HEK293T (cell line): ENCODE measurements around the gene TEN1.

Source experiments
- CTCF ChIA-PET: fragments of 350-600 bp; formaldehyde crosslinking; extraction: SDS; loops from one replicate; lab custom pipeline; 2021; ENCODE audit warnings: antibody characterized with exemption, inconsistent platforms; lab: Yijun Ruan, JAX
- POLR2A ChIA-PET: fragments of 350-600 bp; formaldehyde crosslinking; extraction: SDS; loops from one replicate; lab custom pipeline; 2020; ENCODE audit warnings: antibody characterized with exemption, inconsistent platforms; lab: Yijun Ruan, JAX
- DNase-seq: peaks from one replicate; pipeline ENCODE4 v3.0.0; 2012; ENCODE audit warnings: mixed read lengths; ENCODE audit errors: extremely low spot score
- ARNT ChIP-seq: fragments of 450-650 bp; IDR thresholded peaks from 2 replicates; pipeline ENCODE4 v1.6.1; 2017; ENCODE audit warnings: mild to moderate bottlenecking
- BHLHE40 ChIP-seq: fragments of 450-650 bp; IDR thresholded peaks from 2 replicates; pipeline ENCODE4 v1.6.1; 2016; ENCODE audit warnings: mild to moderate bottlenecking, moderate library complexity, borderline replicate concordance
- CTBP1 ChIP-seq: fragments of 450-650 bp; IDR thresholded peaks from 2 replicates; pipeline ENCODE4 v1.6.1; 2016; ENCODE audit warnings: borderline replicate concordance
- ELF4 ChIP-seq: fragments of 450-650 bp; IDR thresholded peaks from 2 replicates; pipeline ENCODE4 v1.6.1; 2017; ENCODE audit warnings: antibody characterized with exemption
- FOXA1 ChIP-seq: fragments of 450-650 bp; IDR thresholded peaks from 2 replicates; pipeline ENCODE4 v1.6.1; 2016; ENCODE audit warnings: mild to moderate bottlenecking
- FOXK2 ChIP-seq: fragments of 450-650 bp; IDR thresholded peaks from 2 replicates; pipeline ENCODE4 v1.6.1; 2016; ENCODE audit warnings: mild to moderate bottlenecking
- FOXM1 ChIP-seq: fragments of 450-650 bp; IDR thresholded peaks from 2 replicates; pipeline ENCODE4 v1.6.1; 2017; ENCODE audit warnings: mild to moderate bottlenecking, borderline replicate concordance
- HDGF ChIP-seq: fragments of 450-650 bp; IDR thresholded peaks from 2 replicates; pipeline ENCODE4 v1.6.1; 2017; ENCODE audit warnings: antibody characterized with exemption, borderline replicate concordance
- L3MBTL2 ChIP-seq: fragments of 450-650 bp; conservative IDR thresholded peaks from 2 replicates; pipeline ENCODE4 v1.6.1; 2016; ENCODE audit warnings: mild to moderate bottlenecking
- LEF1 ChIP-seq: fragments of 450-650 bp; IDR thresholded peaks from 2 replicates; pipeline ENCODE4 v1.6.1; 2017; ENCODE audit warnings: mild to moderate bottlenecking, borderline replicate concordance
- NFRKB ChIP-seq: fragments of 450-650 bp; IDR thresholded peaks from 2 replicates; pipeline ENCODE4 v1.6.1; 2016; ENCODE audit warnings: mild to moderate bottlenecking, moderate library complexity
- SP1 ChIP-seq: fragments of 450-650 bp; IDR thresholded peaks from 2 replicates; pipeline ENCODE4 v1.6.1; 2017
- SUZ12 ChIP-seq: fragments of 450-650 bp; IDR thresholded peaks from 2 replicates; pipeline ENCODE4 v1.6.1; 2016; ENCODE audit warnings: mild to moderate bottlenecking
- TARDBP ChIP-seq: fragments of 450-650 bp; IDR thresholded peaks from 2 replicates; pipeline ENCODE4 v1.6.1; 2016
- ZNF384 ChIP-seq: fragments of 450-650 bp; IDR thresholded peaks from 2 replicates; pipeline ENCODE4 v1.6.1; 2016
- TF ChIP-seq, protein P1 (sequence below): fragments of 450-650 bp; IDR thresholded peaks from 2 replicates; pipeline ENCODE4 v1.6.1; 2016

TEN1 gene

DNA sequence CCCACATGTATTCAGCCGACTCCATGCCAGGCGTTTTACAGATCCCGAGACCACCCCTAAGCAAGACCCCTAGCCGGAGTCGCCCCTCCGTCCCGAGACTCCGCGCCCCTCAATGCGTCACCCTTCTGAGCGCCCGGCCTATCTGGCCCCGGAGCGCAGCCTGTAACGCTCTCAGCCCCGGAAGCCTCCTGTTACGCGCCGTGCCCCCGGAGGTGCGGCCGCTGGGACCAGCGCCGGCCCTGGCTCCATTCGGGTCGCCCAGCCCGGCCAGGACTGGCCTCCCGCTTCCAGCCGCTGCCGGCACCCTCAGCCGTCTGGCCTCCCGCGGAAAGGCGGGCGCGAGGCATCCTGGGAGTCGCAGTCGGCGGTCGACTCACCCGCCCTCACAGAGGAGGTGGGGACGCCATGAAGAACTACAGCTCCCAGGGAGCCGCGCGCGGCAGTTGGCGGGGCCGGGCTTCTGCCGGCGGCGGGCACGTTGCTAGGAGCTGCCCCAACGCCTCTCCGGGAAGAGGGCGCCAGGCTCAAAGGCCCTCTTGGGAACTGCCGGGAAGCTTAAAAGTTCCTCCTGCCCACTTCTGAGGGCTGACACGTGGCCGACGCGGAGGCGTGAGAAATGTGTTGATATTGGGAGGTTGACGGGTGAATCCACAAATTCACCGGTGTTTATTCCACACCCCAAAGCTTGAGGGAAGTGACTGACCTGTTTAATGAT, 38.2 kb upstream of the TEN1 start, which contains the start of gene FBF1:
TSS of gene FBF1 (minus strand) at position 316 of the 715 bp plus-strand sequence. CDS start 2,893 bp downstream, outside the sequence.
- DNase-seq = peak; percentile 99
- CTCF ChIA-PET = interaction anchor here (0.7 to 0.8 kb wide), 2 partner anchors 36 to 38 kb away, joined by 3 read pairs; partner anchors contain the start of genes ACOX1 and TEN1
- TF ChIP-seq ELF4 = peak; percentile 88
- no peak for TF ChIP-seq FOXK2
- TF ChIP-seq HDGF = no peak; the same call in 1 of the 2 replicates
- no peak for TF ChIP-seq CTBP1
- TF ChIP-seq ZNF384 = no peak
- no peak for TF ChIP-seq TARDBP
- no peak for TF ChIP-seq NFRKB
- no peak for TF ChIP-seq SUZ12
- TF ChIP-seq ARNT = no peak; the same call in 1 of the 2 replicates
- peak; percentile 90 for TF ChIP-seq L3MBTL2
- 0 out of 2 replicates have a peak, but pooled peaks have one; percentile 30 for TF ChIP-seq FOXM1
- TF ChIP-seq BHLHE40 = no peak
- TF ChIP-seq SP1 = no peak
- TF ChIP-seq LEF1 = no peak
- no peak for TF ChIP-seq FOXA1
- TF ChIP-seq, protein P1, sequence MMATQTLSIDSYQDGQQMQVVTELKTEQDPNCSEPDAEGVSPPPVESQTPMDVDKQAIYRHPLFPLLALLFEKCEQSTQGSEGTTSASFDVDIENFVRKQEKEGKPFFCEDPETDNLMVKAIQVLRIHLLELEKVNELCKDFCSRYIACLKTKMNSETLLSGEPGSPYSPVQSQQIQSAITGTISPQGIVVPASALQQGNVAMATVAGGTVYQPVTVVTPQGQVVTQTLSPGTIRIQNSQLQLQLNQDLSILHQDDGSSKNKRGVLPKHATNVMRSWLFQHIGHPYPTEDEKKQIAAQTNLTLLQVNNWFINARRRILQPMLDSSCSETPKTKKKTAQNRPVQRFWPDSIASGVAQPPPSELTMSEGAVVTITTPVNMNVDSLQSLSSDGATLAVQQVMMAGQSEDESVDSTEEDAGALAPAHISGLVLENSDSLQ = no peak
- POLR2A ChIA-PET = interaction anchor here (0.6 to 1.5 kb wide), 24 partner anchors 8 to 158 kb away, joined by 3 to 13 read pairs (median 5); partner anchors contain the start of genes ACOX1, MRPL38, TEN1 and TRIM65

DNA sequence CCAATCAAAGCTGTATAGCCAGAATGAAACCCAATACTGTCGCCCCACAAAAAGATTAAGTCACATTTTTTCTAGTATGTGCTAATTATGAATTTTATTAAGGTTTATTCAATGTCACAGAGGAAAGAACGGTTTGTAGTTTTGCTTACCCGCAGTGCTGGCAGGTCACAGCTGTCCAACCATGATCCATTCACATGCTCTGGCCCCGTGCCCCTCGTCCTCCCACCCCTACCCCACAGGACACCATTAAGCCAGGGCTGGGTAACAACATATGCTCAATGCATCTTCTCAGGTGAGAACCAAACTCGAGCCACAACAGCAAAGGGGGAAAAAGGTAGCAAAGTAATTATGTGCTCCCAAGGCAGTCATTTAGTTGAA, 37.6 kb upstream of the TEN1 start:
- POLR2A ChIA-PET = interaction anchor here (0.6 to 1.5 kb wide), 24 partner anchors 9 to 158 kb away, joined by 3 to 13 read pairs (median 5); partner anchors contain the start of genes ACOX1, MRPL38, TEN1 and TRIM65
- DNase-seq = peak; percentile 35
- CTCF ChIA-PET = interaction anchor here (0.7 to 0.8 kb wide), 2 partner anchors 36 to 37 kb away, joined by 3 read pairs; partner anchors contain the start of genes ACOX1 and TEN1
- no peak for TF ChIP-seq ARNT
- no peak for TF ChIP-seq SUZ12
- TF ChIP-seq, protein P1 = no peak
- TF ChIP-seq NFRKB = no peak
- no peak for TF ChIP-seq FOXA1
- no peak for TF ChIP-seq LEF1
- TF ChIP-seq L3MBTL2 = no peak
- TF ChIP-seq TARDBP = no peak
- no peak for TF ChIP-seq SP1
- TF ChIP-seq ELF4 = no peak
- TF ChIP-seq ZNF384 = no peak
- no peak for TF ChIP-seq CTBP1

DNA sequence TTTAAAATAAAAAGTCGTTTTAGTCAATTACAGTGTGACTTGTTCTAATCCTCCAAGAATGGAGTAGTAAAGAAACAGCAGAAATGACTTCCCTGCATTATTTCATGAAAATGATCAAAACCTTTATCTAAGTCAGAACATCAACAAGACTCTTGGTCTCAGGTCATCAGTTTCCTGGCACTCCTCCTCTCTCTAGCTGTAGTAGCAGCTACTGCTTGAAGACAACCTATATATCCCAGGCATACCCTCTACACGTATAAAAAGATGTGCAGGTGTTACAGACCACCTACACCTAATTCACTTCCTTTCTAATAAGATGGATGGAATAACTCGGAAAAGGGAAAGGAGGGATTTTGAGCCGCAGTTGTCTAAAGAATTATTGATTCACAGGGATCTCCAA, 36.6 kb upstream of the TEN1 start:
- TF ChIP-seq CTBP1 (no peak), LEF1 (no peak), TARDBP (no peak), L3MBTL2 (no peak), FOXA1 (no peak), SUZ12 (no peak), ELF4 (no peak), BHLHE40 (no peak), FOXK2 (no peak), SP1 (no peak), ZNF384 (no peak), HDGF (no peak)
- TF ChIP-seq, protein P1 = no peak
- DNase-seq = no peak
- CTCF ChIA-PET = no interaction called here
- POLR2A ChIA-PET = interaction anchor here (0.9 kb wide), 1 partner anchor 162 kb away, joined by 3 read pairs; no protein-coding TSS in a partner anchor

DNA sequence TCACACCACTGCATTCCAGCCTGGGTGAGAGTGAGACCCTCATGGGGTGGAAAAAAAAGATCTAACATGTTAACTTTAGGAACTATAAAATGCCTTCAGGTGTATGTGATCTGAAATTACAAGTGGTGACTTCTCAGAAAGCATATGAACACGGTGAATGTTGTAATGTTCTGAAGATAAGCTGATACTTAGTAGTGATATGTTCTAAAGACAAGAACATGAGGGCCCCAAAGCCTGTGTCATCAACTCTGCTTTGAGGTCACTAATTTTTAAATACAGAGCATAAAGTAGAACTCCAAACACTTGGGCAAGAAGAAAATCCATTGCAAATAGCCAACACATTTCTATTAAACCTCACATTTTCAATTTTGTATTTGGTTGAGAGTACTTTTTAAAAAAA, 35.5 kb upstream of the TEN1 start:
- ChIA-PET POLR2A (interaction anchor here (0.9 kb wide), 2 partner anchors 53 to 163 kb away, joined by 3 to 4 read pairs; no protein-coding TSS in a partner anchor), CTCF (no interaction called here)
- no peak for DNase-seq
- TF ChIP-seq TARDBP (no peak), FOXK2 (no peak), HDGF (no peak), NFRKB (no peak), ZNF384 (no peak), SUZ12 (no peak), L3MBTL2 (no peak), ARNT (no peak), FOXA1 (no peak), LEF1 (no peak), BHLHE40 (no peak)
- TF ChIP-seq, protein P1 = no peak

DNA sequence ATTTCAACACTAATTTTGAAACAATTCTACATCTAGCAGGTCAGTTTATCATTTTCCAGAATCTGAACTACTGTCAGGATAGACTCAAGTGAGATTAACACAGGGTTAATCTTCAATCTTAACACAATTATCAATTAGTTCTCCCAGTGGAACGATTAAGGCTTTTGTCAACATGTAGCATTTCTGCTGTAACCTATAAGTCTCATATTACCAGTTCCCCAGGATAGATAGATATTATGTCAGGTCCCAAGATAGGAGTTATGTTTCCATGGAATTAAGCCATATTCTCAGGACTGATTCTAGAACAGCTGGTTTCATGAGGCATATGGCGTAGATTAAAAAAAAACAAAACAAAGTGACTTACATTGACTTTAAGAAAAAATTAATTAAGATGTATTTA, 33.8 kb upstream of the TEN1 start:
- POLR2A ChIA-PET = no interaction called here
- CTCF ChIA-PET = no interaction called here
- DNase-seq = no peak
- TF ChIP-seq FOXM1 (no peak), ARNT (no peak), FOXA1 (no peak), NFRKB (no peak), FOXK2 (no peak), SP1 (no peak), BHLHE40 (no peak), CTBP1 (no peak), SUZ12 (no peak), TARDBP (no peak), HDGF (no peak), ELF4 (no peak), L3MBTL2 (no peak)
